Motor neuron (in vitro differentiated cells): ENCODE results near the gene PARD3. TPM values are rescaled to one million over a fixed set of nuclear protein-coding genes. Genes with fewer than 3 reads are reported as not detected.

Source experiments
- ATAC-seq, 8 experiments: fragments of 200-7000 bp; cut with Tn5 transposase; replicated peaks in 6 of 8; 2 replicates each; pipeline ENCODE4 v1.8.0; 2021; ENCODE audit warnings: mild to moderate bottlenecking in 8 of 8, moderate library complexity in 8 of 8
- H3K27ac ChIP-seq, 2 donors: fragments of 250-450 bp; sonication (Bioruptor Pico); 2 replicates each; pipeline ENCODE4 v1.9.0; 2021; ENCODE audit warnings: antibody characterized with exemption in 2 of 2, mild to moderate bottlenecking in 2 of 2, moderate library complexity in 1 of 2
- H3K4me1 ChIP-seq, 2 donors: fragments of 250-450 bp; sonication (Bioruptor Pico); replicated peaks in 1 of 2; 2 replicates each; pipeline ENCODE4 v1.6.1; 2021; ENCODE audit warnings: antibody characterized with exemption in 2 of 2, mild to moderate bottlenecking in 2 of 2, moderate library complexity in 1 of 2
- H3K4me3 ChIP-seq, 5 donors: fragments of 250-450 bp; sonication (Bioruptor Pico); 2 replicates each; pipeline ENCODE4 v1.9.0; 2021; ENCODE audit warnings: antibody characterized with exemption in 5 of 5, mild to moderate bottlenecking in 5 of 5, moderate library complexity in 4 of 5
- WGBS, 10 experiments: fragments of 450-650 bp; shearing (Covaris generic); methylation state at CpG; one replicate each; pipeline ENCODE4 v1.0.0; 2022; 5-methylcytosine and 5-hydroxymethylcytosine counted together
- in situ Hi-C, 9 experiments: fragments of 400-800 bp; cut with MboI; loops; one replicate each; pipeline ENCODE4 v1.15.0; 2021; ENCODE audit warnings: low sequenced_read_pairs in 9 of 9, low pct_unique_long_range_greater_than_20kb in 2 of 9; ENCODE audit not compliant: unreplicated experiment in 9 of 9
- total RNA-seq, 8 experiments: library from RNA; unstranded; fragments of 300-600 nt; gene quantifications; 2 replicates each; pipeline versions ENCODE4 v1.2.3 to v1.2.4, GENCODE V29; 2022

The PARD3 gene
- total RNA-seq, 8 experiments from 2014 or later: 21.5 to 154 (median 34.0) TPM

GRCh38 chr10:34638406-34639054 lies 176.6 kb downstream of the PARD3 start:
- peak; percentile 29 to 66 (median 58) for ATAC-seq
- no peak overlapping the region for H3K4me3 ChIP-seq
- H3K4me1 ChIP-seq: peaks cover 13 to 31% of the 10 kb centered on the region in 2 donors
- no peak overlapping the region for H3K27ac ChIP-seq
- 0 to 50% (median 28%) methylated on average over 1 to 4 of the region's 4 CpGs for WGBS, 10 experiments
- in situ Hi-C loops: loop anchor here in 5 of 9 experiments (10.0 to 25.0 kb wide), 4 partner anchors 1301 to 1451 kb away; partner anchors contain the start of gene NRP1 (in 3 of the 5)

GRCh38 chr10:34637418-34637911 lies 177.6 kb downstream of the PARD3 start:
- no peak overlapping the region for H3K27ac ChIP-seq
- 0 to 67% (median 40%) methylated on average over 1 to 4 of the region's 9 CpGs; no CpG with 5 or more reads in 1 of the 10 experiments for WGBS, 10 experiments
- peaks cover 15 to 33% of the 10 kb centered on the region in 2 donors for H3K4me1 ChIP-seq
- H3K4me3 ChIP-seq: peak overlapping the region in 1 of 5 donors; percentile 3
- peak in 7 of 8 experiments; percentile 36 to 77 (median 72) for ATAC-seq
- in situ Hi-C loops: loop anchor here in 5 of 9 experiments (10.0 to 25.0 kb wide), 4 partner anchors 1300 to 1450 kb away; partner anchors contain the start of gene NRP1 (in 3 of the 5)

GRCh38 chr10:34635111-34635510 lies 180.0 kb downstream of the PARD3 start:
- H3K4me1 ChIP-seq: peaks cover 15 to 33% of the 10 kb centered on the region in 2 donors
- in situ Hi-C loops: loop anchor here in 5 of 9 experiments (10.0 to 25.0 kb wide), 4 partner anchors 1298 to 1448 kb away; partner anchors contain the start of gene NRP1 (in 3 of the 5)
- H3K4me3 ChIP-seq: no peak overlapping the region
- H3K27ac ChIP-seq: no peak overlapping the region
- WGBS, 10 experiments: 85 to 100% (median 95%) methylated on average over 1 to 5 of the region's 6 CpGs; no CpG with 5 or more reads in 4 of the 10 experiments
- no peak for ATAC-seq

GRCh38 chr10:34633374-34633773 lies 181.7 kb downstream of the PARD3 start:
- peaks cover 21 to 42% of the 10 kb centered on the region in 2 donors for H3K4me1 ChIP-seq
- H3K27ac ChIP-seq: no peak overlapping the region
- in situ Hi-C loops: loop anchor here in 5 of 9 experiments (10.0 to 25.0 kb wide), 4 partner anchors 1296 to 1446 kb away; partner anchors contain the start of gene NRP1 (in 3 of the 5)
- peak in 2 of 8 experiments; percentile 19 to 56 for ATAC-seq
- no peak overlapping the region for H3K4me3 ChIP-seq
- 72 to 98% (median 94%) methylated on average over 3 to 10 of the region's 10 CpGs for WGBS, 10 experiments

- no peak overlapping the region for H3K27ac ChIP-seq
- 70 to 100% (median 85%) methylated on average over 2 to 4 of the region's 5 CpGs; no CpG with 5 or more reads in 4 of the 10 experiments for WGBS, 10 experiments
- in situ Hi-C loops: loop anchor here in 4 of 9 experiments (25.0 kb wide), 3 partner anchors 1292 to 1442 kb away; partner anchors contain the start of gene NRP1 (in 2 of the 4)
- H3K4me3 ChIP-seq: no peak overlapping the region
- peaks cover 12 to 25% of the 10 kb centered on the region in 2 donors for H3K4me1 ChIP-seq
- no peak for ATAC-seq
Observed at GRCh38 chr10:34629084-34629483, 186.0 kb downstream of the PARD3 start.

- in situ Hi-C loops: loop anchor here in 4 of 9 experiments (25.0 kb wide), 3 partner anchors 1291 to 1441 kb away; partner anchors contain the start of gene NRP1 (in 2 of the 4)
- ATAC-seq: peak in 7 of 8 experiments; percentile 64 to 99 (median 93)
- Histone ChIP-seq H3K27ac (no peak overlapping the region), H3K4me1 (peaks cover 8 to 19% of the 10 kb centered on the region in 2 donors), H3K4me3 (no peak overlapping the region)
- 0 to 100% (median 79%) methylated on average over 1 to 4 of the region's 8 CpGs for WGBS, 10 experiments
Observed at GRCh38 chr10:34628174-34628796, 186.8 kb downstream of the PARD3 start.

GRCh38 chr10:34627741-34628140 lies 187.4 kb downstream of the PARD3 start:
- Histone ChIP-seq H3K27ac (no peak overlapping the region), H3K4me1 (peaks cover 13 to 22% of the 10 kb centered on the region in 2 donors), H3K4me3 (no peak overlapping the region)
- ATAC-seq: no peak
- WGBS, 10 experiments: 93 to 100% (median 98%) methylated on average over 1 to 3 of the region's 3 CpGs; no CpG with 5 or more reads in 4 of the 10 experiments
- in situ Hi-C loops: loop anchor here in 4 of 9 experiments (25.0 kb wide), 3 partner anchors 1290 to 1440 kb away; partner anchors contain the start of gene NRP1 (in 2 of the 4)

- Histone ChIP-seq H3K4me3 (no peak overlapping the region), H3K4me1 (peaks cover 17 to 26% of the 10 kb centered on the region in 2 donors), H3K27ac (no peak overlapping the region)
- 75 to 100% (median 92%) methylated on average over 1 to 5 of the region's 6 CpGs; no CpG with 5 or more reads in 1 of the 10 experiments for WGBS, 10 experiments
- no peak for ATAC-seq
- in situ Hi-C loops: loop anchor here in 4 of 9 experiments (25.0 kb wide), 3 partner anchors 1290 to 1440 kb away; partner anchors contain the start of gene NRP1 (in 2 of the 4)
Observed at GRCh38 chr10:34627331-34627730, 187.8 kb downstream of the PARD3 start.

GRCh38 chr10:34626158-34626880 lies 188.8 kb downstream of the PARD3 start:
- Histone ChIP-seq H3K27ac (no peak overlapping the region), H3K4me1 (peaks cover 18 to 30% of the 10 kb centered on the region in 2 donors), H3K4me3 (no peak overlapping the region)
- no peak for ATAC-seq
- in situ Hi-C loops: loop anchor here in 4 of 9 experiments (25.0 kb wide), 3 partner anchors 1289 to 1439 kb away; partner anchors contain the start of gene NRP1 (in 2 of the 4)
- 43 to 100% (median 79%) methylated on average over 1 to 3 of the region's 3 CpGs; no CpG with 5 or more reads in 4 of the 10 experiments for WGBS, 10 experiments

GRCh38 chr10:34624323-34625153 lies 190.6 kb downstream of the PARD3 start:
- H3K4me1 ChIP-seq: peaks cover 18 to 28% of the 10 kb centered on the region in 2 donors
- ATAC-seq: no peak
- WGBS, 10 experiments: 80 to 100% (median 92%) methylated on average over 1 to 6 of the region's 12 CpGs; no CpG with 5 or more reads in 2 of the 10 experiments
- no peak overlapping the region for H3K27ac ChIP-seq
- in situ Hi-C loops: loop anchor here in 4 of 9 experiments (25.0 kb wide), 3 partner anchors 1287 to 1437 kb away; partner anchors contain the start of gene NRP1 (in 2 of the 4)
- no peak overlapping the region for H3K4me3 ChIP-seq

GRCh38 chr10:34622945-34623344 lies 192.2 kb downstream of the PARD3 start:
- ATAC-seq: peak; percentile 30 to 93 (median 67)
- in situ Hi-C loops: no loop called here
- Histone ChIP-seq H3K4me1 (peaks cover 10 to 12% of the 10 kb centered on the region in 2 donors), H3K4me3 (no peak overlapping the region), H3K27ac (no peak overlapping the region)
- 0 to 47% (median 7%) methylated on average over 3 to 4 of the region's 4 CpGs; no CpG with 5 or more reads in 3 of the 10 experiments for WGBS, 10 experiments
